ENCODE results near the gene EIF4B. TPM values are rescaled to one million over a fixed set of nuclear protein-coding genes. Genes with fewer than 3 reads are reported as not detected.

Gene EIF4B
- total RNA-seq, 1 donor from 2014 or later = 629 TPM

- H3K27me3 Mint-ChIP-seq (ENCODE audit: unreplicated experiment) = peaks cover 16% of the 10 kb centered on the region
- H3K4me3 Mint-ChIP-seq (ENCODE audit: unreplicated experiment) = peak overlapping the region; percentile 40
- no peaks in the 10 kb centered on the region for H3K9me3 Mint-ChIP-seq (ENCODE audit: unreplicated experiment)
- no peak for DNase-seq (ENCODE audit: low spot score)
- no peak overlapping the region for H3K27ac Mint-ChIP-seq (ENCODE audit: unreplicated experiment)
- H3K36me3 Mint-ChIP-seq (ENCODE audit: low read depth, unreplicated experiment) = peaks cover 27% of the 10 kb centered on the region
- TF ChIP-seq CTCF (IDR thresholded peaks at IDR 0.05; ENCODE audit: unreplicated experiment) = no peak
- peaks cover 7% of the 10 kb centered on the region for H3K4me1 Mint-ChIP-seq (ENCODE audit: unreplicated experiment)
Measured at GRCh38 chr12:53057816-53058500, 51.7 kb downstream of the EIF4B start.

- Mint-ChIP-seq H3K4me1 (ENCODE audit: unreplicated experiment) (peaks cover 7% of the 10 kb centered on the region), H3K4me3 (ENCODE audit: unreplicated experiment) (no peak overlapping the region), H3K27me3 (ENCODE audit: unreplicated experiment) (peaks cover 20% of the 10 kb centered on the region), H3K9me3 (ENCODE audit: unreplicated experiment) (no peaks in the 10 kb centered on the region), H3K36me3 (ENCODE audit: low read depth, unreplicated experiment) (peaks cover 27% of the 10 kb centered on the region), H3K27ac (ENCODE audit: unreplicated experiment) (no peak overlapping the region)
- DNase-seq (ENCODE audit: low spot score) = no peak
- no peak for TF ChIP-seq CTCF (IDR thresholded peaks at IDR 0.05; ENCODE audit: unreplicated experiment)
Measured at GRCh38 chr12:53058674-53059433, 52.6 kb downstream of the EIF4B start.

GRCh38 chr12:53059434-53060063, 53.3 kb downstream of the EIF4B start:
- Mint-ChIP-seq H3K27ac (ENCODE audit: unreplicated experiment) (no peak overlapping the region), H3K4me3 (ENCODE audit: unreplicated experiment) (no peak overlapping the region), H3K27me3 (ENCODE audit: unreplicated experiment) (peaks cover 22% of the 10 kb centered on the region), H3K4me1 (ENCODE audit: unreplicated experiment) (peaks cover 13% of the 10 kb centered on the region), H3K36me3 (ENCODE audit: low read depth, unreplicated experiment) (peaks cover 33% of the 10 kb centered on the region), H3K9me3 (ENCODE audit: unreplicated experiment) (no peaks in the 10 kb centered on the region)
- TF ChIP-seq CTCF (IDR thresholded peaks at IDR 0.05; ENCODE audit: unreplicated experiment) = no peak
- DNase-seq (ENCODE audit: low spot score) = no peak

GRCh38 chr12:53060064-53060720, 53.9 kb downstream of the EIF4B start:
- Mint-ChIP-seq H3K27me3 (ENCODE audit: unreplicated experiment) (peaks cover 24% of the 10 kb centered on the region), H3K9me3 (ENCODE audit: unreplicated experiment) (no peaks in the 10 kb centered on the region), H3K4me1 (ENCODE audit: unreplicated experiment) (peaks cover 17% of the 10 kb centered on the region), H3K27ac (ENCODE audit: unreplicated experiment) (peak overlapping the region; percentile 57), H3K36me3 (ENCODE audit: low read depth, unreplicated experiment) (peaks cover 36% of the 10 kb centered on the region), H3K4me3 (ENCODE audit: unreplicated experiment) (no peak overlapping the region)
- no peak for DNase-seq (ENCODE audit: low spot score)
- no peak for TF ChIP-seq CTCF (IDR thresholded peaks at IDR 0.05; ENCODE audit: unreplicated experiment)
